A549 (cell line): ENCODE data around the gene DAD1. TPM values are rescaled to one million over a fixed set of nuclear protein-coding genes. Genes with fewer than 3 reads are reported as not detected.

Source experiments
- ATAC-seq, 2 experiments: fragments of 200-7000 bp in 1 of 2; fragments of >200 bp in 1 of 2; cut with Nextera tagmentation in 1 of 2; cut with Tn5 transposase in 1 of 2; 3 replicates each; pipeline versions ENCODE4 v1.8.0 to v1.9.1; 2018 to 2020; ENCODE audit warnings: mild to moderate bottlenecking in 1 of 2, moderate library complexity in 1 of 2
- CTCF ChIA-PET: fragments of 300-600 bp; sonication (Branson Sonifier 250); formaldehyde crosslinking; extraction: SDS; loops from one replicate; lab custom pipeline; 2021; ENCODE audit warnings: antibody characterized with exemption, inconsistent platforms; lab: Yijun Ruan, JAX
- POLR2A ChIA-PET: fragments of 350-600 bp; formaldehyde crosslinking; extraction: SDS; loops from one replicate; lab custom pipeline; 2021; ENCODE audit warnings: antibody characterized with exemption, inconsistent platforms; lab: Yijun Ruan, JAX
- DNase-seq, 2 experiments: peaks; one replicate each; pipeline versions ENCODE4 v3.0.0 to v3.0.0-alpha.2; 2011 to 2016; ENCODE audit warnings: low read depth in 1 of 2, low spot score in 1 of 2
- FAIRE-seq: peaks from 2 replicates; lab custom pipeline; 2011; peaks lifted over from hg19 to GRCh38; lab: Jason Lieb, UNC
- H3K27ac ChIP-seq, 2 experiments: fragments of >200 bp; sonication (Bioruptor Twin); formaldehyde crosslinking; 3 replicates each; pipeline ENCODE4 v1.5.1; 2016 to 2017
- H3K4me1 ChIP-seq: fragments of >200 bp; sonication (Bioruptor Twin); formaldehyde crosslinking; 3 replicates; pipeline ENCODE4 v1.6.1; 2016
- H3K4me2 ChIP-seq: fragments of >200 bp; sonication (Bioruptor Twin); formaldehyde crosslinking; 3 replicates; pipeline ENCODE4 v1.6.1; 2016
- H3K4me3 ChIP-seq: fragments of >200 bp; sonication (Bioruptor Twin); formaldehyde crosslinking; 3 replicates; pipeline ENCODE4 v1.5.1; 2016
- H3K9me3 ChIP-seq: fragments of >200 bp; sonication (Bioruptor Twin); formaldehyde crosslinking; 3 replicates; pipeline ENCODE4 v1.6.1; 2016
- CBX2 ChIP-seq: fragments of 200-600 bp; sonication (generic); IDR thresholded peaks from 2 replicates; pipeline ENCODE4 v1.6.1; 2016; ENCODE audit warnings: low read depth, mild to moderate bottlenecking, borderline replicate concordance
- CEBPB ChIP-seq, 2 experiments: fragments of >200 bp in 1 of 2; sonication (Bioruptor Twin) in 1 of 2; formaldehyde crosslinking in 1 of 2; IDR thresholded peaks; 2 replicates each; pipeline ENCODE4 v1.6.1; 2012 to 2016
- FOSL2 ChIP-seq, 2 experiments: fragments of 450-650 bp in 1 of 2; fragments of >200 bp in 1 of 2; sonication (Bioruptor Twin) in 1 of 2; formaldehyde crosslinking; IDR thresholded peaks; 2 replicates each; pipeline versions ENCODE4 v1.5.0 to v1.6.1; 2016 to 2020; ENCODE audit warnings: mild to moderate bottlenecking in 1 of 2, moderate library complexity in 1 of 2
- GATA3 ChIP-seq: IDR thresholded peaks from 2 replicates; pipeline ENCODE4 v1.6.1; 2012; ENCODE audit warnings: borderline replicate concordance
- HDAC2 ChIP-seq: fragments of 200-600 bp; sonication (generic); IDR thresholded peaks from 2 replicates; pipeline ENCODE4 v1.6.1; 2016
- HEYL ChIP-seq: fragments of 250-450 bp; sonication (Bioruptor Pico); IDR thresholded peaks from 2 replicates; pipeline ENCODE4 v1.8.0; 2021; ENCODE audit warnings: mild to moderate bottlenecking, moderate library complexity
- HOXB13 ChIP-seq: fragments of 250-450 bp; sonication (Bioruptor Pico); IDR thresholded peaks from 2 replicates; pipeline ENCODE4 v1.5.0; 2020; ENCODE audit warnings: low read depth, mild to moderate bottlenecking, moderate library complexity
- JUNB ChIP-seq: fragments of >200 bp; sonication (Bioruptor Twin); formaldehyde crosslinking; IDR thresholded peaks from 2 replicates; pipeline ENCODE4 v1.6.1; 2016
- MYC ChIP-seq: IDR thresholded peaks from 2 replicates; pipeline ENCODE4 v1.6.1; 2012; ENCODE audit warnings: mild to moderate bottlenecking, inconsistent platforms, low read length, improper control_type of control experiment, borderline replicate concordance
- NPAS2 ChIP-seq: fragments of 250-450 bp; sonication (Bioruptor Pico); IDR thresholded peaks from 2 replicates; pipeline ENCODE4 v1.8.0; 2022; ENCODE audit warnings: mild to moderate bottlenecking, moderate library complexity, borderline replicate concordance
- NR3C1 ChIP-seq: fragments of >200 bp; sonication (Bioruptor Twin); formaldehyde crosslinking; IDR thresholded peaks from 3 replicates; pipeline ENCODE4 v1.6.1; 2017
- POLR2A ChIP-seq: IDR thresholded peaks from 2 replicates; pipeline ENCODE4 v1.6.1; 2012; ENCODE audit warnings: mild to moderate bottlenecking, low read length
- POLR2AphosphoS2 ChIP-seq: conservative IDR thresholded peaks from 2 replicates; pipeline ENCODE4 v1.6.1; 2012; ENCODE audit warnings: low read length, improper control_type of control experiment, inconsistent platforms
- RAD21 ChIP-seq, 2 experiments: fragments of >200 bp in 1 of 2; sonication (Bioruptor Twin) in 1 of 2; formaldehyde crosslinking in 1 of 2; IDR thresholded peaks in 1 of 2; conservative IDR thresholded peaks in 1 of 2; 2 replicates in 1 of 2; 3 replicates in 1 of 2; pipeline ENCODE4 v1.6.1; 2012 to 2018; ENCODE audit warnings: inconsistent platforms in 1 of 2
- RARB ChIP-seq: fragments of 250-450 bp; sonication (Bioruptor Pico); IDR thresholded peaks from 2 replicates; pipeline ENCODE4 v1.8.0; 2021; ENCODE audit warnings: mild to moderate bottlenecking, moderate library complexity
- RCOR1 ChIP-seq: fragments of 150-350 bp; IDR thresholded peaks from 2 replicates; pipeline ENCODE4 v1.6.1; 2014; ENCODE audit warnings: antibody characterized with exemption, low read length, low read depth
- RNF2 ChIP-seq: fragments of 200-600 bp; sonication (generic); IDR thresholded peaks from 2 replicates; pipeline ENCODE4 v1.6.1; 2016; ENCODE audit warnings: low read depth, mild to moderate bottlenecking, antibody characterized with exemption, moderate library complexity, borderline replicate concordance
- SMC3 ChIP-seq: fragments of >200 bp; sonication (Bioruptor Twin); formaldehyde crosslinking; IDR thresholded peaks from 3 replicates; pipeline ENCODE4 v1.6.1; 2018; ENCODE audit warnings: inconsistent platforms
- TFCP2L1 ChIP-seq: fragments of 250-450 bp; sonication (Bioruptor Pico); IDR thresholded peaks from 2 replicates; pipeline ENCODE4 v1.5.0; 2021; ENCODE audit warnings: mild to moderate bottlenecking
- ZC3H11A ChIP-seq: fragments of 450-650 bp; IDR thresholded peaks from 2 replicates; pipeline ENCODE4 v1.6.1; 2014; ENCODE audit warnings: antibody characterized with exemption, mild to moderate bottlenecking
- ZFP36 ChIP-seq: fragments of 450-650 bp; IDR thresholded peaks from 2 replicates; pipeline ENCODE4 v1.6.1; 2014; ENCODE audit warnings: borderline replicate concordance; ENCODE audit not compliant: partially characterized antibody
- ZSCAN20 ChIP-seq: fragments of 250-450 bp; sonication (Bioruptor Pico); IDR thresholded peaks from 2 replicates; pipeline ENCODE4 v1.8.0; 2022; ENCODE audit warnings: mild to moderate bottlenecking, moderate library complexity
- WGBS: methylation state at CpG from one replicate; pipeline ENCODE4 v1.1.6; 2017; ENCODE audit errors: missing lambda C conversion rate; 5-methylcytosine and 5-hydroxymethylcytosine counted together
- polyA plus RNA-seq, 4 experiments: library from polyadenylated mRNA; depleted of rRNA in 3 of 4; stranded (reverse); fragments of >200 nt; fragmentation: RNase III in 1 of 4; extraction: RNeasy Plus Mini Kit Qiagen cat#74134 plus additional on column Dnase treatment in 1 of 4; gene quantifications; 2 replicates in 3 of 4; 3 replicates in 1 of 4; pipeline ENCODE4 v1.2.3, GENCODE V29; 2011 to 2017
- TF ChIP-seq, protein P1 (sequence below): IDR thresholded peaks from 2 replicates; pipeline ENCODE4 v1.6.1; 2012
- TF ChIP-seq, protein P2 (sequence below): fragments of >200 bp; sonication (Bioruptor Twin); formaldehyde crosslinking; IDR thresholded peaks from 2 replicates; pipeline ENCODE4 v1.6.1; 2016
- TF ChIP-seq, protein P3 (sequence below): fragments of 250-450 bp; sonication (Bioruptor Pico); IDR thresholded peaks from 2 replicates; pipeline ENCODE4 v1.5.0; 2021; ENCODE audit warnings: mild to moderate bottlenecking, moderate library complexity, borderline replicate concordance
- TF ChIP-seq, protein P4 (sequence below): fragments of >200 bp; sonication (Bioruptor Twin); formaldehyde crosslinking; IDR thresholded peaks from 3 replicates; pipeline ENCODE4 v1.6.1; 2016

The DAD1 gene
- polyA plus RNA-seq, 2 of the 4 experiments (the other 2 are of a cell fraction), result 317 to 474 TPM

DNA sequence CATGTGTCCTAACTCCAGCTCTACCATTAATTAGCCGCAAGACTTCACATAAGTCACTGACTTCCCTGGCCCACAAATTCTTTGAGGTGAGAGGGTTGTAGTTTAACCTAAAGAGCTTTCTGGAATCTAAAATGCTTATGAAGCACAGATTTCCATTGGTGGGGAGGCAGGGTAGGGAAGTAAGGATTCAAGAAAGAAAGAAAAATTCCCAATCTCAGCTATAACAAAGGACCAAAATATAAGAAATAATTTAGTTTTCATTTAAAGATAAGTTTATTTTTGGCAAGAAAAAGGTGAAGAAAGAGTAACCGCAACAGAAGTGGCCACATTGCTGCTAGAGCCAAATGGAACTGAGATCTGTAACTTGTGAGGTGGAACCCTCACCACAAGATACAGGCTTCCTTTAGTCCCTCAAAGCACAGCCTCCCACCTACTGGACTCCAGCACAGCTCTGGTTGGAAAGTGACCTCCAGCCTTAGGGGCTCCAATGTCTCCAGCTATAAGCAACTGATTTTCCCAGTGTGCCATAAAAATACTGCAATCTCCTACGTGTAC lies 23.6 kb downstream of the DAD1 start:
- no peak overlapping the region for H3K27ac ChIP-seq
- no peak overlapping the region for H3K4me2 ChIP-seq
- WGBS, result 84% methylated on average over 3 of the region's 3 CpGs
- H3K9me3 ChIP-seq, result no peaks in the 10 kb centered on the region
- ATAC-seq, result no peak
- ChIA-PET POLR2A (no interaction called here), CTCF (interaction anchor here (0.8 to 16.3 kb wide), 9 partner anchors 9 to 295 kb away, joined by 3 to 376 read pairs (median 4); partner anchors contain the start of gene OR6J1)
- no peak overlapping the region for H3K4me3 ChIP-seq
- TF ChIP-seq HOXB13 (CRISPR knock-in tag) (no peak), RCOR1 (no peak), ZFP36 (no peak), HDAC2 (no peak), ZC3H11A (no peak), NPAS2 (CRISPR knock-in tag) (no peak), RAD21 (conservative IDR thresholded peaks at IDR 0.05 in 1 of 2, IDR thresholded peaks at IDR 0.05 in 1 of 2) (no peak), POLR2AphosphoS2 (no peak), ZSCAN20 (CRISPR knock-in tag) (no peak), GATA3 (no peak), POLR2A (no peak)
- peaks cover 6% of the 10 kb centered on the region; the same call in 2 of the 3 replicates for H3K4me1 ChIP-seq
- no peak for DNase-seq
- no peak for FAIRE-seq

DNA sequence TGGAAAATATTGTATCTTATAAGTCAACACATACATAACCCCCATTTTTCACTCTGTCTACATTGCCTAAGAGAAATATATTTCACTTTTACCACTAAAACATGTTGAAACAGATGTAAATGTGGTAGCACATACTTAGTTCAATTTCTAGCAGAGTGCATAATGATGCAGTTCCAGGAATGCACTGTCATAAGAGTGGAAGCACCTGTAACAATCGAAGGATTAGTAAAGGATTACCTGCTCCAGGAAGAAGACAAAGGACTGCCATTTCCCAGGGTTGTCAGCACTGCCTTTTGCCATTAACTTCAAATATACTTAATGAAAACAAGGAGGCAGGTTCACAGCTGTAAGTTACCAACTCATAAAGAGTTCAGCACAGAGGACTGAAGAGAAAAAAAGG lies 24.6 kb downstream of the DAD1 start:
- Histone ChIP-seq H3K4me3 (no peak overlapping the region), H3K27ac (no peak overlapping the region), H3K4me2 (no peak overlapping the region), H3K9me3 (no peaks in the 10 kb centered on the region), H3K4me1 (peaks cover 3% of the 10 kb centered on the region; the same call in 1 of the 3 replicates)
- no peak for TF ChIP-seq RNF2
- TF ChIP-seq ZC3H11A, result no peak
- no peak for TF ChIP-seq RAD21 (conservative IDR thresholded peaks at IDR 0.05 in 1 of 2, IDR thresholded peaks at IDR 0.05 in 1 of 2)
- TF ChIP-seq FOSL2 (IDR thresholded peaks at IDR 0.05), result no peak
- no peak for TF ChIP-seq FOSL2 (CRISPR knock-in tag; IDR thresholded peaks at IDR 0.05)
- TF ChIP-seq SMC3, result no peak
- TF ChIP-seq CBX2, result no peak
- TF ChIP-seq, protein P1, sequence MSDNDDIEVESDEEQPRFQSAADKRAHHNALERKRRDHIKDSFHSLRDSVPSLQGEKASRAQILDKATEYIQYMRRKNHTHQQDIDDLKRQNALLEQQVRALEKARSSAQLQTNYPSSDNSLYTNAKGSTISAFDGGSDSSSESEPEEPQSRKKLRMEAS, result no peak
- TF ChIP-seq JUNB, result no peak
- TF ChIP-seq POLR2A, result no peak
- TF ChIP-seq MYC, result no peak
- TF ChIP-seq TFCP2L1 (CRISPR knock-in tag), result no peak
- TF ChIP-seq, protein P2, sequence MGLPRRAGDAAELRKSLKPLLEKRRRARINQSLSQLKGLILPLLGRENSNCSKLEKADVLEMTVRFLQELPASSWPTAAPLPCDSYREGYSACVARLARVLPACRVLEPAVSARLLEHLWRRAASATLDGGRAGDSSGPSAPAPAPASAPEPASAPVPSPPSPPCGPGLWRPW, result no peak
- TF ChIP-seq, protein P3, sequence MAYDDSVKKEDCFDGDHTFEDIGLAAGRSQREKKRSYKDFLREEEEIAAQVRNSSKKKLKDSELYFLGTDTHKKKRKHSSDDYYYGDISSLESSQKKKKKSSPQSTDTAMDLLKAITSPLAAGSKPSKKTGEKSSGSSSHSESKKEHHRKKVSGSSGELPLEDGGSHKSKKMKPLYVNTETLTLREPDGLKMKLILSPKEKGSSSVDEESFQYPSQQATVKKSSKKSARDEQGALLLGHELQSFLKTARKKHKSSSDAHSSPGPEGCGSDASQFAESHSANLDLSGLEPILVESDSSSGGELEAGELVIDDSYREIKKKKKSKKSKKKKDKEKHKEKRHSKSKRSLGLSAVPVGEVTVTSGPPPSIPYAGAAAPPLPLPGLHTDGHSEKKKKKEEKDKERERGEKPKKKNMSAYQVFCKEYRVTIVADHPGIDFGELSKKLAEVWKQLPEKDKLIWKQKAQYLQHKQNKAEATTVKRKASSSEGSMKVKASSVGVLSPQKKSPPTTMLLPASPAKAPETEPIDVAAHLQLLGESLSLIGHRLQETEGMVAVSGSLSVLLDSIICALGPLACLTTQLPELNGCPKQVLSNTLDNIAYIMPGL (CRISPR knock-in tag), result no peak
- TF ChIP-seq RARB (CRISPR knock-in tag), result no peak
- no peak for TF ChIP-seq NR3C1
- TF ChIP-seq, protein P4, sequence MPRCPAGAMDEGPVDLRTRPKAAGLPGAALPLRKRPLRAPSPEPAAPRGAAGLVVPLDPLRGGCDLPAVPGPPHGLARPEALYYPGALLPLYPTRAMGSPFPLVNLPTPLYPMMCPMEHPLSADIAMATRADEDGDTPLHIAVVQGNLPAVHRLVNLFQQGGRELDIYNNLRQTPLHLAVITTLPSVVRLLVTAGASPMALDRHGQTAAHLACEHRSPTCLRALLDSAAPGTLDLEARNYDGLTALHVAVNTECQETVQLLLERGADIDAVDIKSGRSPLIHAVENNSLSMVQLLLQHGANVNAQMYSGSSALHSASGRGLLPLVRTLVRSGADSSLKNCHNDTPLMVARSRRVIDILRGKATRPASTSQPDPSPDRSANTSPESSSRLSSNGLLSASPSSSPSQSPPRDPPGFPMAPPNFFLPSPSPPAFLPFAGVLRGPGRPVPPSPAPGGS, result no peak
- no peak for TF ChIP-seq CEBPB (IDR thresholded peaks at IDR 0.05)
- TF ChIP-seq HEYL, result no peak
- no peak for TF ChIP-seq GATA3
- 89% methylated on average over 1 of the region's 1 CpG for WGBS
- DNase-seq, result no peak
- CTCF ChIA-PET, result interaction anchor here (0.9 to 16.3 kb wide), 7 partner anchors 8 to 304 kb away, joined by 3 to 376 read pairs (median 7); partner anchors contain the start of gene OR6J1
- FAIRE-seq, result no peak
- ATAC-seq, result no peak
- POLR2A ChIA-PET, result interaction anchor here (0.9 kb wide), 1 partner anchor 25 kb away, joined by 3 read pairs; the partner anchor contains the start of gene DAD1
